Fibroblast of skin of right biceps (primary cell): ENCODE results near the gene SIX6.

ENCODE experiments used
- DNase-seq: peaks from one replicate; pipeline ENCODE4 v3.0.0-alpha.2; 2013

SIX6 gene

DNA sequence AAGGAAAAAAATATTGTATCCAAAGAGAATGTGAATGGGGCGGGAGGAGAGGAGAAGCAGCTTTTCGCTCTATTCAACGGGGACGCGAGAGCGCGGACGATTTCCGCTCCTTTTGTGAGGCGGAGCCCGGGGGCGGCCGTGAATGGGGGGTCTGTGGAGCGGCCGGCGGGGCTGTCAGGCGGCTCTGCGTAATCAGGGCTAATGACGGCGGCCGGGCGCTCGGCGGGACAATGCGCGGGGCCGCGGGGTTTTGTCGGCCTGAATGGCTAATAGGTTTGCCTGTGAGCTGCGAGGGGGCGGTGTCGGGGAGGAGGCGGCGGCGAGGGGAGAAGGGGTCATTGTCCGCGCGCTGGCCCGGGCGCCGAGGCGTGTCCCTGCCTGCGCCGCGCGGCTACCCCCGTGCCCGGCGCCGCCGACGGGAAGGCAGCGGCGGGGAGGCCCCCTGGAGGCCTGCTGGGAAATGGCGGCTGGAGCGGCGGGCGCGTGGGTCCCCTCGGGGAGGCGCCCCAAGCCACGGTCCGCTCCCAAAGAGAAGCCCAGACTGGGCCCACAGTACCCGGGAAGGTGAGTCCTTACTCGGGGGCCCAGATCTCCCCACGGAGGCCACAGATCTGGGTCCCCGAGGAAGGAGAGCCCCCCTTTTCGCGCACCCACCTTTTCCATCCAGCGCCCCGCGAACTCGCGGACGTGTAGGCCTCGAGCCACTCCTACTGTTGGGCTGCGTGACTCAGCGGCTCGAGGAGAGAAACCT, 6.0 kb downstream of the SIX6 start:
- DNase-seq: peak; percentile 12

DNA sequence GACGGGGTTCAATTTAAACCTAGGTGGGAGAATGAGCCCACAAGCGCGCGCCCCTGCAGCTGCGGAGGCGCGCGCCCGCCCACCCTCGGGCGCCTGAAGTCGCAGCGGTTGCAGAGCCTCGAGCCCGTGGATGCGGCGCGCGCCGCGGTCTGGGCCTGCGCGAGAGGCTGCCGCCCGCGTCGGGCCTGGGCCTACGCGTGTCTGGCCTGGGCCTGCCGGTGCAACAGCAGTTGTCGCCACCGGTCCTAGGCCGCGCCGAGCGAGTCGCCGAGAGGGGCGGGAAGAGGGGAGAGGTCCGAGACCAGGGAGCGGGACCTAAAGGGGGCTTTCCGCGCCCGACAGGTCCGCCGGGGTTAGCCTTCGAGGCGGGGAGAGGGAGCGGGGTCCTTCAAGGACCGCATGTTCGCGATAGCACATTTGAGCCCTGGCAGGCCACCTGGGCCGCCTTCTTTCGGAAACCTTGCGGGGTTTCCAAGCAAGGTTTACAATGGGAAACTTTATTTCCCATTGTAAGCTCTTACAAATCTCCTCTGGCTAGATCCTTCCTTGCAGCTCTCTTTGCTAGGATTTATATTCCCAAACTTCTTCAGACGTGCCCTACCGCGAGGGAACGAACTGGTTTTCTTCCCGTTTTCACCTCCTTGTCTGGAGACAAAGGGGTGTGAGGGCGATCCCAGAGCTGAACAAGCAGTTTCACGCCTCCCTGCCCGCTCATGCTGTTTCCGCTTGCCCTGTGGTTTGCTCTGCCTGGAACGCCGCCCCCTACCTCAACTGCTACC, 6.8 kb downstream of the SIX6 start:
- no peak for DNase-seq

DNA sequence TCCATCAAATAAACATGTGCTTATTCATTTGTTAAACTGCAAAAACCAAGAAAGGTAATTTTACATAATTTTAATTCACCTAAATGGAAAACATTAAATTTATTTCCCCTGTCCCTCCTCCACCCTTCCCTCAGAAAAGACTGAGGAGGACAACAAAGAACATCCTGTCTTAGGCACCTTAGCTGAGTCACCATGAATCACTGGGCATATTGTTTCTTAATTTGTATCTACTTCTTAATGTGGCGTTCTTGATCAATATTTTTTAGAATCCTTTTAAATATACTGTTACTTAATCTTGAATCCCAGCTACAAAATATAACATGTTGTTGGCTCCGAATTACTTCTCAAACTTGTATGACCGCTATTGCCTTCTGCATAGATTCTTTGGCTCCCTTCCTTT, 23.5 kb downstream of the SIX6 start:
- no peak for DNase-seq

DNA sequence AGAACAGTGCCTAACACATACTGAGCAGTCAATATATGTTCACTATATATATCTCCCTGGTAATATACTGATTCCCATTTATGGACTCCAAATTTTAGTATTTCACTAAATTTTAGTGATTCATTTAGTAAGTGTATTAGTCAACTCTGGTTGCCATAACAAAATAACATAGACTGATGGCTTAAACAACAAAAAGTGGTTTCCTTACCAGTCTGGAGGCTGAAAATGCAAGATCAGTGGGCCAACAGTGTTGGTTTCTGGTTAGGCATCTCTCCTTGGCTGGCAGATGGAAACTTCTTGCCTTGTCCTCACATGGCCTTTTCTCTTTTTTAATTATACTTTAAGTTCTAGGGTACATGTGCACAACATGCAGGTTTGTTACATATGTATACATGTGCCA, 28.7 kb downstream of the SIX6 start:
- DNase-seq: no peak

DNA sequence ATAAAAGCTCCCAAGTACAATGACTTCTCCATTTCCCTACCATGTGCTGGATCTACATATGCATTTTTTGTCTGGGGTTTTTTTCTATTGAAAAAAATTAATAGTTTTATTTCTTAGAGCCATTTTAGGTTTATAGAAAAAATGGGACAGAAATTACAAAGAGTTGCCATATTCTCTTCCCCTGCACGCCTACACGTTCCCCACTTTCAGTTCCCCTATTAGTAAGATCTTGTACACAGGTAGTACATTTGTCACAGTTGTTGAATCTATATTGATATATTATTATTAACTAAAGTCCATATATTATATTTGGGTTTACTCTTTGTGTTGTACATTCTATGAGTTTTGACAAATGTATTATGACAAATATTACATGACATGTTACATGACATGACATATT, 35.7 kb downstream of the SIX6 start:
- DNase-seq: no peak

DNA sequence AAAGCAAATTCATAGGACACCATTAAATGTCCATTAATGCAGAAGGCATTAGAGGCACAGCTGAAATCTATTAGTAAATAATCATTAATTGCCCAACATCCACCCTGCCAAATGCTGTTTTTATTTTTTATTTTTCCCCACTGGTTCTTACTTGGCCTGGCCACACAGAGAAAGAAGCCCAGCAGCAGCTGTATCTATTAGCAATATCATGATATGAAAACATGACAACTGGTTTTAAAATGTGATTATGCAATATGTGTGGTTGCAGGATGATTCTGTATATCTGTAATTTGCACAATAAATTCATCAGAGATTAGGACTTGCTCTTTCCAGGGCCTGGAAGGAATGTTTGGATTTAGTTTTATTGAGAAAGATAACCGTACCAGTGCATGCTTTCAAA, 44.9 kb downstream of the SIX6 start:
- DNase-seq: no peak

DNA sequence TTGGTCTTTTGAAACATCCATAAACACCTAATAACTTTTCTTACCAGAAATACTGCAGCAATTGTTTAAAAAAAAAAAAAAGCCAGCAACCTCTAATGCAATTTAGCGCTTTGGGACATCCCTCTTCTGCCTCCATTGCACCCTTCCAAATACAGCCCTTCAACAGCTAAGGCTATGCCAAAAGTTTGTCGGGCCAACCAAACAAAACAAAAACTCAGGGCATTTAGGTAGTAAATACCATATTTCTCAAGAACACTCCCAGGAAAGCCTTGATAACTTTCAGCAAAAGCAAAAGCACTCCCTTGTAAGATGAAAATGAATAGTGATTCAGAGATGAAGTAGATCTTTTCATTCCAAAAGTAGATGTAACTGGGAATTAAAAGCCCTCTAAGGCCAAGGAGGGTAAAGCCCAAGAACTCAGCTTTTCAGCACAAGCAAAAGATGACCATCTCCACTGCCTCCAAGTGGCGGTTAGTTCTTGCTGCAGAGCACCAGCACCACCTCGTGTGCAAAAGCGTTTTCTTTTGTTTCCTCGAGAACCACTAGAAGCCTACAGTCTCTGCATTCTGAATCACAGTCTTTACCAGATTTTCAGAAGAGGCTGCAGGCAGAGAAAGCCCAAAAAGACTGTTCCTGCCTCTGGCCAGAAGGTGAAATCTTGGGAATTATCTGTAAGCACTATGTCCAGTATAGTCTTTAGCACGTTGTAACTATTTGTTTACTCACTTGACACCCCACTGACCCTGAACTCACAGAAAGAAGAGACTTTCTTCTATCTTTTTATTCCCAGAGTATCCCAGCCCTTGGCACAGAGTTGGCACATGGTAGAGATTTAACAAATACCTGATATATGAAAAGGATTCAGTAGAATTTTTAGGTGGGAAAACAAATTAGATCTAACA, 53.1 kb downstream of the SIX6 start:
- peak; percentile 74 for DNase-seq
